Endothelial cell of umbilical vein (primary cell): Measurements from ENCODE around the gene CCR5. TPM values are rescaled to one million over a fixed set of nuclear protein-coding genes. Genes with fewer than 3 reads are reported as not detected.

Source experiments
- BruUV-seq: library from RNA; stranded (reverse); fragments of 400-500 nt; replicated peaks from 2 replicates; lab custom pipeline; 2021; lab: Mats Ljungman, UMichigan
- CTCF ChIA-PET: fragments of 300-600, 350-600 bp; sonication (Branson Sonifier 250); formaldehyde crosslinking; loops from one replicate; lab custom pipeline; 2021; ENCODE audit warnings: antibody characterized with exemption, inconsistent platforms; lab: Charles Lee
- POLR2A ChIA-PET: fragments of 300-600, 350-600 bp; sonication (Branson Sonifier 250); formaldehyde crosslinking; loops from one replicate; lab custom pipeline; 2021; ENCODE audit warnings: antibody characterized with exemption, inconsistent platforms; lab: Charles Lee
- DNase-seq: peaks from one replicate; pipeline ENCODE4 v3.0.0-alpha.2; 2011; ENCODE audit warnings: low read depth, low spot score
- FAIRE-seq: peaks from 2 replicates; lab custom pipeline; 2011; peaks lifted over from hg19 to GRCh38; lab: Jason Lieb, UNC
- H2AFZ ChIP-seq: 2 replicates; pipeline ENCODE4 v1.6.0; 2012; ENCODE audit warnings: low read depth, low read length, control low read depth, inconsistent platforms
- H3K27ac ChIP-seq: 2 replicates; pipeline ENCODE4 v1.5.1; 2011; ENCODE audit warnings: low read depth, mild to moderate bottlenecking, control low read depth, low read length, moderate library complexity; ENCODE audit not compliant: insufficient read depth
- H3K27me3 ChIP-seq, 2 experiments: 2 replicates each; pipeline versions ENCODE4 v1.6.0 to v1.6.1; 2011; ENCODE audit warnings: low read length in 2 of 2, mixed read lengths in 1 of 2; ENCODE audit not compliant: control insufficient read depth in 2 of 2, insufficient read depth in 2 of 2
- H3K36me3 ChIP-seq, 2 experiments: 2 replicates in 1 of 2; 3 replicates in 1 of 2; pipeline ENCODE4 v1.5.1; 2011; ENCODE audit warnings: low read length in 2 of 2, mild to moderate bottlenecking in 1 of 2, moderate library complexity in 1 of 2; ENCODE audit not compliant: control insufficient read depth in 2 of 2, insufficient read depth in 2 of 2; ENCODE audit errors: extremely low read depth in 1 of 2
- H3K4me1 ChIP-seq: 3 replicates; pipeline ENCODE4 v1.5.1; 2011; ENCODE audit warnings: mild to moderate bottlenecking, low read length; ENCODE audit not compliant: control insufficient read depth, insufficient read depth; ENCODE audit errors: extremely low read depth
- H3K4me2 ChIP-seq: 2 replicates; pipeline ENCODE4 v1.6.1; 2011; ENCODE audit warnings: low read length, control low read depth, mixed read lengths; ENCODE audit not compliant: insufficient read depth
- H3K4me3 ChIP-seq, 3 experiments: fragments of 200-600 bp in 1 of 3; sonication (generic), shearing (Covaris generic) in 1 of 3; replicated peaks in 1 of 3; 2 replicates each; pipeline ENCODE4 v1.5.1; 2011 to 2016; ENCODE audit warnings: control low read depth in 3 of 3, low read length in 3 of 3, mild to moderate bottlenecking in 2 of 3, inconsistent platforms in 1 of 3, low read depth in 1 of 3, moderate library complexity in 1 of 3; ENCODE audit not compliant: insufficient read depth in 1 of 3
- H3K79me2 ChIP-seq: 2 replicates; pipeline ENCODE4 v1.6.0; 2012; ENCODE audit warnings: low read length, inconsistent platforms; ENCODE audit not compliant: control insufficient read depth, insufficient read depth
- H3K9ac ChIP-seq: replicated peaks from 2 replicates; pipeline ENCODE3; 2011; ENCODE audit warnings: low read length, control low read depth; ENCODE audit not compliant: insufficient read depth; ENCODE audit errors: extremely low read depth
- H3K9me1 ChIP-seq: replicated peaks from 3 replicates; pipeline ENCODE4 v1.6.0; 2011; ENCODE audit warnings: mild to moderate bottlenecking, low read length; ENCODE audit not compliant: control insufficient read depth, insufficient read depth; ENCODE audit errors: extremely low read depth
- H3K9me3 ChIP-seq: replicated peaks from 2 replicates; pipeline ENCODE4 v1.5.1; 2012; ENCODE audit warnings: low read length, inconsistent platforms; ENCODE audit not compliant: control insufficient read depth, insufficient read depth
- H4K20me1 ChIP-seq: replicated peaks from 2 replicates; pipeline ENCODE3; 2011; ENCODE audit warnings: mild to moderate bottlenecking, low read length; ENCODE audit not compliant: control insufficient read depth, insufficient read depth; ENCODE audit errors: extremely low read depth
- EZH2 ChIP-seq: IDR thresholded peaks from 2 replicates; pipeline ENCODE4 v1.6.1; 2012; ENCODE audit warnings: borderline replicate concordance, low read depth, mild to moderate bottlenecking, moderate library complexity, low read length, inconsistent platforms; ENCODE audit not compliant: severe bottlenecking
- FOS ChIP-seq: IDR thresholded peaks from 2 replicates; pipeline ENCODE4 v1.6.1; 2011; ENCODE audit warnings: mild to moderate bottlenecking, low read length, moderate library complexity, borderline replicate concordance; ENCODE audit not compliant: insufficient read depth
- GATA2 ChIP-seq: IDR thresholded peaks from 2 replicates; pipeline ENCODE4 v1.7.0; 2011; ENCODE audit warnings: low read depth, mild to moderate bottlenecking, moderate library complexity, mixed read lengths, low read length; ENCODE audit not compliant: insufficient read length, insufficient read depth
- JUN ChIP-seq: IDR thresholded peaks from 2 replicates; pipeline ENCODE4 v1.6.1; 2011; ENCODE audit warnings: borderline replicate concordance, low read depth; ENCODE audit not compliant: insufficient read length, insufficient read depth
- MYC ChIP-seq: IDR thresholded peaks from one replicate; pipeline ENCODE4 v1.6.1; 2011; ENCODE audit warnings: mild to moderate bottlenecking, low read depth, low read length
- POLR2A ChIP-seq: IDR thresholded peaks from 2 replicates; pipeline ENCODE4 v1.6.1; 2012; ENCODE audit warnings: low read depth, mild to moderate bottlenecking, control low read depth, low read length
- POLR2AphosphoS5 ChIP-seq: IDR thresholded peaks from 2 replicates; pipeline ENCODE4 v1.6.1; 2012; ENCODE audit warnings: low read depth, mild to moderate bottlenecking, control low read depth, low read length, moderate library complexity; ENCODE audit not compliant: insufficient read depth
- dilution Hi-C: fragments of 300-500 bp; cut with MboI; formaldehyde crosslinking; loops from one replicate; pipeline ENCODE4 v1.15.0; 2019; ENCODE audit warnings: low sequenced_read_pairs; ENCODE audit not compliant: extremely low pct_ligation_motif_present
- intact Hi-C: fragments of 100-400 bp; cut with micrococcal nuclease; formaldehyde crosslinking; loops from one replicate; pipeline ENCODE4 v1.10.0; 2022
- polyA plus RNA-seq, 4 experiments: library from polyadenylated mRNA; depleted of rRNA in 3 of 4; stranded (reverse) in 3 of 4; unstranded in 1 of 4; fragments of >200 nt; gene quantifications; 2 replicates each; pipeline versions ENCODE4 v1.2.1 to v1.2.3, GENCODE V29; 2011 to 2012; ENCODE audit warnings: missing spikeins in 1 of 4
- total RNA-seq: library from RNA; stranded (reverse); gene quantifications from 2 replicates; pipeline ENCODE4 v1.2.3, GENCODE V29; 2021
- TF ChIP-seq, protein P1 (sequence below), 2 donors: IDR thresholded peaks; 1 replicate in 1 of 2; 2 replicates in 1 of 2; pipeline ENCODE4 v1.5.1; 2011; ENCODE audit warnings: low read length in 2 of 2, mild to moderate bottlenecking in 2 of 2, moderate library complexity in 2 of 2, control low read depth in 1 of 2, inconsistent platforms in 1 of 2, low read depth in 1 of 2; ENCODE audit not compliant: insufficient read depth in 1 of 2; ENCODE audit errors: extremely low read depth in 1 of 2
- TF ChIP-seq, protein P2 (sequence below): IDR thresholded peaks from 2 replicates; pipeline ENCODE4 v1.6.1; 2011; ENCODE audit not compliant: insufficient read depth, insufficient read length

CCR5 gene
- total and polyA plus RNA-seq, 2 donors (not counting 3 experiments of a cell fraction or from before 2014, with no cell fraction given) = not detected

DNA sequence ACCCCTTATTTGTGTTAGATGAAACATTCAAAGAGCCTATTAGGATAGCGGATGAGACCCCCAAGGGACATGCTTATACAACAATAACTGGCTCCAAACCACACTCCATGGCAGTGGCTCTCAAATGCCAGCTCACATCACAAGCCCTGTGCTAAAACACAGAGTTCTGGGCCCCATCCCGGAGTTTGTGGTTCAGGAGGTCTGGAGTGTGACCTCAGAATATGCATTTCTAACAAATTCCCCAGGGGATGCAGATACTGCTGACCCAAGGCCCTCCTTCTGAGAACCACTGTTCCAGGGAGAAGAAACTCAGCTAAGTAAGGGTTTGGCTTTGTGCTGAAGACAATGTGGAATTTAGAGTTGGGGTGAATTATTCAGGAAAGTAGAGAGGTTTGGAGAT lies 39.9 kb downstream of the CCR5 start:
- H3K9me3 ChIP-seq = no peaks in the 10 kb centered on the region
- ChIA-PET POLR2A (no interaction called here), CTCF (interaction anchor here (0.8 to 0.9 kb wide), 2 partner anchors 32 to 47 kb away, joined by 3 read pairs; no protein-coding TSS in a partner anchor)
- intact Hi-C loops = loop anchor here (5.0 kb wide), 1 partner anchor 413 kb away; the partner anchor contains the start of gene FYCO1
- dilution Hi-C loops = no loop called here
- H3K4me2 ChIP-seq = no peak overlapping the region
- no peak overlapping the region for H2AFZ ChIP-seq
- TF ChIP-seq, protein P1, sequence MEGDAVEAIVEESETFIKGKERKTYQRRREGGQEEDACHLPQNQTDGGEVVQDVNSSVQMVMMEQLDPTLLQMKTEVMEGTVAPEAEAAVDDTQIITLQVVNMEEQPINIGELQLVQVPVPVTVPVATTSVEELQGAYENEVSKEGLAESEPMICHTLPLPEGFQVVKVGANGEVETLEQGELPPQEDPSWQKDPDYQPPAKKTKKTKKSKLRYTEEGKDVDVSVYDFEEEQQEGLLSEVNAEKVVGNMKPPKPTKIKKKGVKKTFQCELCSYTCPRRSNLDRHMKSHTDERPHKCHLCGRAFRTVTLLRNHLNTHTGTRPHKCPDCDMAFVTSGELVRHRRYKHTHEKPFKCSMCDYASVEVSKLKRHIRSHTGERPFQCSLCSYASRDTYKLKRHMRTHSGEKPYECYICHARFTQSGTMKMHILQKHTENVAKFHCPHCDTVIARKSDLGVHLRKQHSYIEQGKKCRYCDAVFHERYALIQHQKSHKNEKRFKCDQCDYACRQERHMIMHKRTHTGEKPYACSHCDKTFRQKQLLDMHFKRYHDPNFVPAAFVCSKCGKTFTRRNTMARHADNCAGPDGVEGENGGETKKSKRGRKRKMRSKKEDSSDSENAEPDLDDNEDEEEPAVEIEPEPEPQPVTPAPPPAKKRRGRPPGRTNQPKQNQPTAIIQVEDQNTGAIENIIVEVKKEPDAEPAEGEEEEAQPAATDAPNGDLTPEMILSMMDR (IDR thresholded peaks at IDR 0.05; ENCODE audit: extremely low read depth in 1 of 2, insufficient read depth in 1 of 2, low read depth in 1 of 2, low read length in 2 of 2) = no peak
- TF ChIP-seq GATA2 = no peak
- TF ChIP-seq POLR2A = no peak
- H3K9me1 ChIP-seq = no peaks in the 10 kb centered on the region
- no peak overlapping the region for H3K9ac ChIP-seq
- H4K20me1 ChIP-seq = no peaks in the 10 kb centered on the region
- FAIRE-seq = no peak
- no peaks in the 10 kb centered on the region for H3K79me2 ChIP-seq
- peaks cover 54% of the 10 kb centered on the region for H3K4me1 ChIP-seq
- no peak overlapping the region for H3K27ac ChIP-seq
- H3K4me3 ChIP-seq = no peak overlapping the region
- H3K27me3 ChIP-seq = no peaks in the 10 kb centered on the region
- H3K36me3 ChIP-seq = no peaks in the 10 kb centered on the region
- no TSS peak for BruUV-seq
- DNase-seq = no peak

DNA sequence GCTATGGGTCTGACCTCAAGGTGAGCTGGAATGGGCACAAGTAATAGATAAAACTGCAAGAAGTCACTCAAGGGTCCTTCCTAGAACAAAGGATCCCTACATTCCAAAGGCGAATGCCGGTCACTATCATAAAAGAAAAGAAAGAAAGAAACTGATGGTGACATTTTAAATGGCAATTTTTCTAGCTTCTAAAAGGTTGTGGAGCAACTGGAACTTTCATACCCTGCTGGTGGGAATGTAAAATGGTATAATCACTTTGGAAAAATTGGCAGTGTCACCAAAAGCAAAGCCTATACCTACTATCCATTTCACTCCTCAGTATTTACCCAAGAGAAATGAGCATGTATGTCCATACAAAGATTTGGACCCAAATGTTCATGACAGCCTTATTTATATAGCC lies 40.5 kb downstream of the CCR5 start:
- Histone ChIP-seq H3K4me1 (peaks cover 48% of the 10 kb centered on the region), H3K9ac (no peak overlapping the region), H3K4me2 (no peak overlapping the region), H3K79me2 (no peaks in the 10 kb centered on the region), H2AFZ (no peak overlapping the region), H3K4me3 (no peak overlapping the region), H4K20me1 (no peaks in the 10 kb centered on the region), H3K9me1 (no peaks in the 10 kb centered on the region), H3K27me3 (no peaks in the 10 kb centered on the region), H3K36me3 (no peaks in the 10 kb centered on the region), H3K27ac (no peak overlapping the region), H3K9me3 (no peaks in the 10 kb centered on the region)
- no TSS peak for BruUV-seq
- dilution Hi-C loops = no loop called here
- FAIRE-seq (no peak), DNase-seq (no peak)
- CTCF ChIA-PET = interaction anchor here (0.8 to 1.0 kb wide), 3 partner anchors 11 to 48 kb away, joined by 3 to 4 read pairs (median 3); no protein-coding TSS in a partner anchor
- TF ChIP-seq JUN (no peak), FOS (no peak), EZH2 (no peak), MYC (no peak), GATA2 (no peak), POLR2A (no peak), POLR2AphosphoS5 (no peak)
- TF ChIP-seq, protein P2, sequence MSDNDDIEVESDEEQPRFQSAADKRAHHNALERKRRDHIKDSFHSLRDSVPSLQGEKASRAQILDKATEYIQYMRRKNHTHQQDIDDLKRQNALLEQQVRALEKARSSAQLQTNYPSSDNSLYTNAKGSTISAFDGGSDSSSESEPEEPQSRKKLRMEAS = no peak
- TF ChIP-seq, protein P1 (IDR thresholded peaks at IDR 0.05; ENCODE audit: extremely low read depth in 1 of 2, insufficient read depth in 1 of 2, low read depth in 1 of 2, low read length in 2 of 2) = no peak
- intact Hi-C loops = loop anchor here (5.0 kb wide), 1 partner anchor 414 kb away; the partner anchor contains the start of gene FYCO1
- POLR2A ChIA-PET = no interaction called here
